Right kidney (tissue), 1 donor: Measurements from ENCODE around the gene BARHL1.

Experiments
- DNase-seq: peaks from one replicate; pipeline ENCODE4 v3.0.0-alpha.2; 2016

Gene BARHL1

DNA sequence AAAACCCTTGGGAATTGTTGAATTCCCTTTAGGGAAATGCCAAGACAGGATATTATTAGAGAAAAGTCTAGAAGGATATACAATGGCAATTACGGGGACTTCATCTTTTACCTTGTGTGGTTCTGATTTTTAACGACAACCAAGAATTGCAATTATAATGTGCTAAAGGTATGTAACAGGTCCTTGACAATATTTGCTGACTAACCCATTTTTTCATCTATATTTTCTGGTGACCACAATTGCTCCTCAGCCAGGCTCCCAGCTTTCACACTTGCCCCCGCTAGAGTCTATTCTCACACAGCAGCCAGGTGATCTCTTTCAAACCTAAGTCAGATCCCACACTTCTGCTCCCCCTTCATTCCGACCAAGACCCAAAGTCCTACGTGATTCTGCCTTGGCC lies 34.3 kb downstream of the BARHL1 start:
- no peak for DNase-seq

- no peak for DNase-seq
These were observed 39.8 kb downstream of the BARHL1 start for GRCh38 chr9:132622159-132622558.

DNA sequence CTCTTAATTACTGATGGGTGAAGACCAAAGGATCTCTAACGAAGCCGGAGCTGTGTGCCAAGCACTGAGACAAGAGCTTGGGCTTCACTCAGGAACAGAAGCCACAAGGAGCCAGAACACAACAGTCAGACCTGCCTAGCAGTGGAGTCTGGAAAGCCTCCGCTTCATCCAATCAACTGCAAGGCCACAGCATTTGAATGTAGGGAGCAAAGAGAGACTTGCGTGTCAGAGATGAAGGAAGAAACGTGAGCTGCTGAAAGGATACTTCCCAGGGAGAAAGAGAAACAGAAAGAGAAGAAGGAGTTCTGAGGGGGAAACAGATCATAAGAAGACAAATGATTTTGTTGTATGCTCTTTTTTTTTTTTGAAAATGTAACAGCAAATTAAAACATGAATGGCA lies 43.9 kb downstream of the BARHL1 start:
- DNase-seq, result no peak

- DNase-seq, result no peak
These were observed 44.7 kb downstream of the BARHL1 start for GRCh38 chr9:132627106-132627505.

- no peak for DNase-seq
These were observed 45.2 kb downstream of the BARHL1 start for GRCh38 chr9:132627594-132627993.

DNA sequence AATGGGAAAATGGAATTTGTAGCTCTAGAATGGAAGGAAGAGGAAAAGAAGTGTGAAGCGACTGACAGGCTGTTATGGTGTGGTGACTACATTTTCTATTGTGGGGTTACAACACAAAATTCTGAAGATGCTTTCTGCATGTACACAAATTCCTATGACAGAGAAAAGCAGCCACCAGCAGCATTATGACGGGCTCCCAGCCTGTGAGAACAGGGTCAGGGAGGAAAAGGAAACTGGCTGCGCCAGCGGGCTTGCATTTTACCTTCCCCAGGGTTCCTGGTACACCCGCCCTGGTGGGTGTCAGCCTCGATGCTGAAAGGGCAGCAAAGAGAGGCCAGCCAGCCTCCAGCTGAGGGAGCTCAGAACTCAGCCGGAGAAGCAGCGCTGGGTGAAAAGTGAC lies 46.3 kb downstream of the BARHL1 start:
- no peak for DNase-seq

GRCh38 chr9:132630116-132630515 lies 47.7 kb downstream of the BARHL1 start:
- DNase-seq, result no peak

DNA sequence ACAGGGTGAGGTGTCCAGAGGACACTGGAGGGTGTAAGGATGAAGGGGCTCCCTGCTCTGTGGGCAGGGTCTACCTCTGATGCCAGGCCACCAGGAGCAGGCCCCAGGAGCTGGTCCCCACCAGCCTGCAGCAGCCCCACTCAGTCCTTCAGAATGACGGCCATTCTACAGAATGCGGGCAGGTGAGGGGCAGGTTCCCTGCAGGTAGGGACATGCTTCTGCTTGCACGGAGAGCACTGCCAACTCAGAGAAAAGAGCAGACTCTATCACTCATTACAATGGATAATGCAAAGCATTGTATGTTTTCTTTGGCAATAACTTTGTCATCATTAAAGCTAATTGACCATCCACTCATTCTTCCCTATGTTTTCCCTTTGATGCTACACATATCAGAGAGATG lies 48.4 kb downstream of the BARHL1 start:
- no peak for DNase-seq

DNA sequence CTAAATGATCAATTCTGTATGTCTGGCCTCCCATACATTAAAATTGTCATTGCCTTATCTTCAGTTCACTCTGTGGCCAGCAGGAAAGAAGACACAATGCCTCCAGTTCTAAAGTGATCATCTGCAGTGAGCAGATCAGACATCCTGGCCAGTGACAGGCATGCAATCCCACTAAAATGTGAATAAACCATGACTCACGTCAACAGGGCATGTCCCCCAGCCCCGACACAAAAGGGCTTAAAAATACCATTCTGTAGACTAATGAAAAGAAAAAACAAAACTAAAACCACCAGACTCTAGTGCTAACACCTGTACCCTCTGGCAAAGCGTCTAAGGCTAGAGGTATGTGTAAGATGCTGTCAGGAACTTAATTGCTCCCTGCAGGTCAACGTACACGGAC lies 48.9 kb downstream of the BARHL1 start:
- no peak for DNase-seq

GRCh38 chr9:132631685-132632084 lies 49.3 kb downstream of the BARHL1 start:
- no peak for DNase-seq

DNA sequence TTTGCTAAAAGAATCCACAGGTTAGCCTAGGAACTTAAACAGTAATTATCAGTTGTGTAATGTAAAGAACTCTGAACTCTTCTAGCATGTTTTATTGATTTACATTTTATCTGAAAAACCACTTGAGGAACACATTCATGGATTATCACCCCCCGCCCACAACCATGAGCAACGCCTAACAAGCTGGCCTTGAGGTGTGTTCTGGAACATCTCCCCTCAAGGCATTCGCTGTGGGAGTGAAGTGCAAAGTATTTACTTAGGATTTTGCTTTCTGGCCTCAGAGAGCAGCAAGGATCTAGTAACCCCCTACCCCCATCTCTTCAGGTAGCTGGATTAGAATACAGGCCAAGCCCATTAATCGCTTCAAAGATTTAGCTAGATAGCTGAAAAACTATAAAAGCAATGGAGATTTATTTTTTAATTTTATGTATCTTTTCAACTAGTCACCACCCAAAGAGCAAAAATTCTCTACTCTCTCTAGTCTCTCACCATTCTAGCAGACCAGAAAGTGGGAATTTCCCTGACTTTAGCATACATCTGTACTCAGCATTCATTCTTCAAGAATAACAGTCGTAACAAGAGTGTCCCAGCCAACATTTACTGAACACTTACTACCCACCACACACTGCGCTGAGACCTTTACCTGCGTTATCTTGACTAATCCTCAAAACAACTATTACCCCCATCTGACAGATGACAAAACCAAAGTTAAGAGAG lies 50.2 kb downstream of the BARHL1 start:
- no peak for DNase-seq

GRCh38 chr9:132634327-132634726 lies 51.9 kb downstream of the BARHL1 start:
- DNase-seq, result no peak

- DNase-seq, result no peak
These were observed 54.9 kb downstream of the BARHL1 start for GRCh38 chr9:132637351-132637750.

DNA sequence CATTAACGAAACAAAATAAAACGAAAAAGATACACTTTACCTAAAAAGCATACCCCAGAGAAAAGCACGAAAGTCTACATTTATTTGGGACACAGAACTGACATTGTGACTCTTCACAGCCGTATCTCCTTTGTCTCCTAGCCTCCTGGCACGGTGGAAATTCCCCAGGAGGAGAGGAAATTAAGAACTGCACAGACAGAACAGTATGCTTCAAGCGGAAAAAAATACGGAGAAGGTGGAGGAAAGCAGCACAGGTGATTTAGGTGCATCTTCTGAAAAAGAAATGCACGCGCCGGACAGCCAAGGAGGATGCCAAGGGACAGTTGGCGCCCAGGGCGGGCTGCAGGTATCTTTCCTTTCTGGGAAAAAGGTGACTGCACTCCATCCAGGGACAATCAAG lies 55.4 kb downstream of the BARHL1 start:
- DNase-seq, result no peak

DNA sequence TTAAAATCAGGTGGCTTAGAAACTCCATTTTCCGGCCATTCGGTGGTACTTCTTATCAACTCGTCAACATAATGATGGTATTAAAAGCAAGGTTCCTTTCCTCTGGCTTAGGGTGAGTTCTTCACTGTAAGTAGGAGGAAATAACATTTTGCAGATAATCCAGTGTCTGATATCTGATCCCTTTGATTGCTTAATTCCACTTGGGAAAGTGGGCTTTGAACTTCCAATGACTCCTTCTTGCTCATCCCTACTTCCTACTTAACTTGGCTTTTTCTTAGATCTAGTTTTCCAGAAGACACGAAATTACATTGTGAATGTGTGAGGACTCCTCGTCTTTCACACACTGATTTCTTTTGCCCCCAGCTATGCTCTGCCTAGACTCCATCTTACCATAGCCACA lies 55.8 kb downstream of the BARHL1 start:
- DNase-seq, result no peak

- no peak for DNase-seq
These were observed 56.9 kb downstream of the BARHL1 start for GRCh38 chr9:132639322-132639721.
